Right ventricle myocardium superior (tissue), 1 donor: ENCODE results near the gene CAMK2D. TPM values are rescaled to one million over a fixed set of nuclear protein-coding genes. Genes with fewer than 3 reads are reported as not detected.

Experiments used
- ATAC-seq: fragments of 200-7000 bp; cut with Tn5 transposase; one replicate; pipeline ENCODE4 v1.9.1; 2020; ENCODE audit warnings: mild to moderate bottlenecking; ENCODE audit not compliant: poor library complexity
- DNase-seq: peaks from one replicate; pipeline ENCODE4 v3.0.0-alpha.2; 2020
- intact Hi-C: fragments of 100-400 bp; cut with DNase I; formaldehyde crosslinking; loops from one replicate; pipeline ENCODE4 v1.11.2; 2022
- total RNA-seq: library from RNA; stranded (reverse); fragmentation: NEBNext Ultra II Directional; extraction: Animal tissue kit (Norgen Biotek cat#: 25700); gene quantifications from one replicate; pipeline ENCODE4 v1.2.1, GENCODE V29; 2021
- donor health status: DM: no; HTN: yes; CAD: no; lungs with severe emphysema.

The CAMK2D gene
- total RNA-seq, 1 donor from 2014 or later: 194 TPM

- DNase-seq (peak; percentile 46), ATAC-seq (peak; percentile 72)
- intact Hi-C loops: no loop called here
These were observed 128.1 kb downstream of the CAMK2D start for GRCh38 chr4:113633467-113633866.

- ATAC-seq (no peak), DNase-seq (no peak)
- intact Hi-C loops: no loop called here
These were observed 132.8 kb downstream of the CAMK2D start for GRCh38 chr4:113628711-113629110.

- intact Hi-C loops: no loop called here
- no peak for ATAC-seq
These were observed 134.2 kb downstream of the CAMK2D start for GRCh38 chr4:113627321-113627720.

GRCh38 chr4:113625902-113626301, 135.6 kb downstream of the CAMK2D start:
- DNase-seq: no peak
- ATAC-seq: no peak
- intact Hi-C loops: no loop called here

More at GRCh38 chr4:113627321-113627720, 134.2 kb downstream of the CAMK2D start:
- no peak for DNase-seq

- intact Hi-C loops: no loop called here
- no peak for ATAC-seq
- no peak for DNase-seq
These were observed 138.2 kb downstream of the CAMK2D start for GRCh38 chr4:113623274-113623894.

GRCh38 chr4:113621633-113622032, 139.9 kb downstream of the CAMK2D start:
- intact Hi-C loops: no loop called here
- no peak for ATAC-seq
- DNase-seq: no peak

- intact Hi-C loops: no loop called here
- DNase-seq (no peak), ATAC-seq (peak; percentile 15)
These were observed 141.5 kb downstream of the CAMK2D start for GRCh38 chr4:113620032-113620431.

- DNase-seq (no peak), ATAC-seq (no peak)
- intact Hi-C loops: no loop called here
These were observed 142.0 kb downstream of the CAMK2D start for GRCh38 chr4:113619526-113619925.

GRCh38 chr4:113618205-113618604, 143.3 kb downstream of the CAMK2D start:
- DNase-seq (no peak), ATAC-seq (no peak)
- intact Hi-C loops: no loop called here

GRCh38 chr4:113617195-113617594, 144.3 kb downstream of the CAMK2D start:
- DNase-seq: no peak
- intact Hi-C loops: no loop called here
- ATAC-seq: no peak

GRCh38 chr4:113616443-113616842, 145.1 kb downstream of the CAMK2D start:
- ATAC-seq: no peak
- intact Hi-C loops: no loop called here

GRCh38 chr4:113614414-113614813, 147.1 kb downstream of the CAMK2D start:
- ATAC-seq: no peak
- intact Hi-C loops: no loop called here

More at GRCh38 chr4:113616443-113616842, 145.1 kb downstream of the CAMK2D start:
- no peak for DNase-seq

GRCh38 chr4:113613503-113613902, 148.0 kb downstream of the CAMK2D start:
- ATAC-seq: no peak
- intact Hi-C loops: no loop called here
- DNase-seq: no peak

More at GRCh38 chr4:113614414-113614813, 147.1 kb downstream of the CAMK2D start:
- DNase-seq: no peak

GRCh38 chr4:113610537-113610936, 151.0 kb downstream of the CAMK2D start:
- DNase-seq: peak; percentile 44
- peak; percentile 67 for ATAC-seq

GRCh38 chr4:113607998-113608397, 153.5 kb downstream of the CAMK2D start:
- DNase-seq (no peak), ATAC-seq (no peak)
- intact Hi-C loops: no loop called here

More at GRCh38 chr4:113610537-113610936, 151.0 kb downstream of the CAMK2D start:
- intact Hi-C loops: no loop called here

- no peak for ATAC-seq
- intact Hi-C loops: no loop called here
- DNase-seq: no peak
These were observed 154.3 kb downstream of the CAMK2D start for GRCh38 chr4:113607147-113607720.

- intact Hi-C loops: no loop called here
- no peak for DNase-seq
- ATAC-seq: no peak
These were observed 156.6 kb downstream of the CAMK2D start for GRCh38 chr4:113604955-113605354.

- intact Hi-C loops: no loop called here
- DNase-seq (no peak), ATAC-seq (no peak)
These were observed 157.6 kb downstream of the CAMK2D start for GRCh38 chr4:113603911-113604310.

GRCh38 chr4:113602646-113603228, 158.8 kb downstream of the CAMK2D start:
- ATAC-seq: no peak
- intact Hi-C loops: no loop called here
- no peak for DNase-seq

GRCh38 chr4:113601636-113602035, 159.9 kb downstream of the CAMK2D start:
- intact Hi-C loops: no loop called here
- no peak for ATAC-seq
- no peak for DNase-seq
